Myocyte (in vitro differentiated cells): ENCODE measurements around the gene KLHDC7A. TPM values are rescaled to one million over a fixed set of nuclear protein-coding genes. Genes with fewer than 3 reads are reported as not detected.
"Not testable (repeated sequence)": the region's sequence is repeated elsewhere in the genome, so short reads cannot be mapped to it uniquely, and the experiment has no call there.

Source experiments
- DNase-seq: peaks from one replicate; pipeline ENCODE4 v3.0.0-alpha.2; 2012; ENCODE audit warnings: low read depth
- polyA plus RNA-seq: library from polyadenylated mRNA; unstranded; fragments of >200 nt; gene quantifications from one replicate; pipeline ENCODE4 v1.2.1, GENCODE V29; 2012; ENCODE audit warnings: missing spikeins
- total RNA-seq: library from RNA; depleted of rRNA; stranded (reverse); fragments of >200 nt; gene quantifications from 2 replicates; pipeline ENCODE4 v1.2.3, GENCODE V29; 2014

The KLHDC7A gene
- total RNA-seq = not detected in 2 replicates
- not detected for polyA plus RNA-seq

- no peak for DNase-seq
Observed at GRCh38 chr1:18480315-18481189, at the start of gene KLHDC7A. KLHDC7A (plus strand) TSS chr1:18480930; CDS start chr1:18480982, 52 bp downstream.

- DNase-seq = no peak
Observed at GRCh38 chr1:18434041-18434440, 46.7 kb upstream of the KLHDC7A start.

- no peak for DNase-seq
Observed at GRCh38 chr1:18440385-18441226, 40.1 kb upstream of the KLHDC7A start.

GRCh38 chr1:18443587-18444520 lies 36.9 kb upstream of the KLHDC7A start:
- no peak for DNase-seq

- DNase-seq = no peak
Observed at GRCh38 chr1:18444563-18444962, 36.2 kb upstream of the KLHDC7A start.

GRCh38 chr1:18446751-18447150 lies 34.0 kb upstream of the KLHDC7A start:
- DNase-seq = no peak

GRCh38 chr1:18447509-18448220 lies 33.1 kb upstream of the KLHDC7A start:
- DNase-seq = no peak

GRCh38 chr1:18448889-18449288 lies 31.8 kb upstream of the KLHDC7A start:
- DNase-seq = no peak

- DNase-seq = no peak
Observed at GRCh38 chr1:18452550-18452949, 28.2 kb upstream of the KLHDC7A start.

- no peak for DNase-seq
Observed at GRCh38 chr1:18458133-18459092, 22.3 kb upstream of the KLHDC7A start.

- DNase-seq = no peak
Observed at GRCh38 chr1:18461656-18462055, 19.1 kb upstream of the KLHDC7A start.

- DNase-seq = not testable (repeated sequence)
Observed at GRCh38 chr1:18462517-18462916, 18.2 kb upstream of the KLHDC7A start.

- DNase-seq = no peak
Observed at GRCh38 chr1:18463063-18463462, 17.7 kb upstream of the KLHDC7A start.

- no peak for DNase-seq
Observed at GRCh38 chr1:18463984-18464664, 16.6 kb upstream of the KLHDC7A start.

GRCh38 chr1:18464665-18465050 lies 16.1 kb upstream of the KLHDC7A start:
- no peak for DNase-seq

- no peak for DNase-seq
Observed at GRCh38 chr1:18466676-18467075, 14.1 kb upstream of the KLHDC7A start.

GRCh38 chr1:18468570-18468969 lies 12.2 kb upstream of the KLHDC7A start:
- DNase-seq = no peak

- DNase-seq = no peak
Observed at GRCh38 chr1:18469514-18469913, 11.2 kb upstream of the KLHDC7A start.
